ENCODE data around the gene OSCP1.

GRCh38 chr1:36446271-36446670 is 4.0 kb downstream of the OSCP1 start:
- TF ChIP-seq, protein P1, sequence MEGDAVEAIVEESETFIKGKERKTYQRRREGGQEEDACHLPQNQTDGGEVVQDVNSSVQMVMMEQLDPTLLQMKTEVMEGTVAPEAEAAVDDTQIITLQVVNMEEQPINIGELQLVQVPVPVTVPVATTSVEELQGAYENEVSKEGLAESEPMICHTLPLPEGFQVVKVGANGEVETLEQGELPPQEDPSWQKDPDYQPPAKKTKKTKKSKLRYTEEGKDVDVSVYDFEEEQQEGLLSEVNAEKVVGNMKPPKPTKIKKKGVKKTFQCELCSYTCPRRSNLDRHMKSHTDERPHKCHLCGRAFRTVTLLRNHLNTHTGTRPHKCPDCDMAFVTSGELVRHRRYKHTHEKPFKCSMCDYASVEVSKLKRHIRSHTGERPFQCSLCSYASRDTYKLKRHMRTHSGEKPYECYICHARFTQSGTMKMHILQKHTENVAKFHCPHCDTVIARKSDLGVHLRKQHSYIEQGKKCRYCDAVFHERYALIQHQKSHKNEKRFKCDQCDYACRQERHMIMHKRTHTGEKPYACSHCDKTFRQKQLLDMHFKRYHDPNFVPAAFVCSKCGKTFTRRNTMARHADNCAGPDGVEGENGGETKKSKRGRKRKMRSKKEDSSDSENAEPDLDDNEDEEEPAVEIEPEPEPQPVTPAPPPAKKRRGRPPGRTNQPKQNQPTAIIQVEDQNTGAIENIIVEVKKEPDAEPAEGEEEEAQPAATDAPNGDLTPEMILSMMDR (conservative IDR thresholded peaks at IDR 0.05; ENCODE audit: low read length): peak; percentile 74
- no peak for TF ChIP-seq EZH2phosphoT487 (IDR thresholded peaks at IDR 0.05; ENCODE audit: borderline replicate concordance)
